Testis (tissue), 2 donors: Measurements from ENCODE around the gene SIAH1.

Experiments
- CTCF ChIP-seq, 3 experiments: fragments of 450-650 bp in 2 of 3; fragments of 200-600 bp in 1 of 3; sonication (generic) in 1 of 3; IDR thresholded peaks; one replicate each; pipeline ENCODE4 v1.5.1; 2016 to 2019; ENCODE audit warnings: antibody characterized with exemption in 3 of 3, mild to moderate bottlenecking in 2 of 3, moderate library complexity in 1 of 3
- POLR2A ChIP-seq: fragments of 450-650 bp; IDR thresholded peaks from one replicate; pipeline ENCODE4 v1.6.1; 2017; ENCODE audit warnings: antibody characterized with exemption, mild to moderate bottlenecking, moderate library complexity

DNA sequence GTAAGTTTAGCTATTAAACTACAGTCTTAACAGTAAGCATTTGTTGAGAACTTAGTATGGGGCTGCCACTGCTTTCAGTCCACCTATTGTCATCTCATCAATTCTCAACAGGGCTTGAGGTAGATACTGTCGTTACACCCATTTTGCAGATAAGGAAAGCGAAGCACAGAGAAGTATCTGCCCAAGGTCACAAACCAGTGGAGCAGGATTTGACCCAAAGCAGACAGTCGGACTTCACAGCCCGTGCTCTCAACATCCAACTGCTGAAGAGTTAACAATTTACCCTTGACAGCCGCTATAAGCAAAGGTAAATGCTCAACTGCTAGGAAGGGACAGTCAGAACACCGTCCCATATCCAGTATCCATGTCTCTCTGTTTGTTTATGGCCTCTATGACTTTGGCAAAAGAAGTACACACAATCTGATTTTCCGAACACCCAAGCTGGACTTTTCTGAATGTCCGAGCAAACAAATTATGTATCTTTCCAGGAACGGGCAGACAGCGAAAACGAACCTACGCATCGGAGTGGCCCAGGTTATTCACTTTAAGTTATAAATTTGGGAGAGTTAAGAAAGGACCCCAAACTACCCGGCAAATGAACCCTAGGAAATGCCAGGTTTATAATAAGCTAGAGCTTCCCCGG is 1.2 kb downstream of the SIAH1 start:
- TF ChIP-seq CTCF (IDR thresholded peaks at IDR 0.05), result no peak
- TF ChIP-seq POLR2A, result no peak
